GM12864 (cell line): ENCODE results near the gene RAI14.
"Not testable (repeated sequence)": the region's sequence is repeated elsewhere in the genome, so short reads cannot be mapped to it uniquely, and the experiment has no call there.

Experiments used
- DNase-seq: peaks from one replicate; pipeline ENCODE4 v3.0.0-alpha.2; 2011; ENCODE audit warnings: low read depth
- H3K4me3 ChIP-seq: 2 replicates; pipeline ENCODE4 v1.5.1; 2011; ENCODE audit warnings: mild to moderate bottlenecking, low read depth, low read length, control low read depth
- TF ChIP-seq, protein P1 (sequence below): IDR thresholded peaks from 2 replicates; pipeline ENCODE4 v1.5.1; 2011; ENCODE audit warnings: low read depth, mild to moderate bottlenecking, moderate library complexity, low read length, control low read depth, inconsistent platforms; ENCODE audit errors: missing control alignments

RAI14 gene

DNA sequence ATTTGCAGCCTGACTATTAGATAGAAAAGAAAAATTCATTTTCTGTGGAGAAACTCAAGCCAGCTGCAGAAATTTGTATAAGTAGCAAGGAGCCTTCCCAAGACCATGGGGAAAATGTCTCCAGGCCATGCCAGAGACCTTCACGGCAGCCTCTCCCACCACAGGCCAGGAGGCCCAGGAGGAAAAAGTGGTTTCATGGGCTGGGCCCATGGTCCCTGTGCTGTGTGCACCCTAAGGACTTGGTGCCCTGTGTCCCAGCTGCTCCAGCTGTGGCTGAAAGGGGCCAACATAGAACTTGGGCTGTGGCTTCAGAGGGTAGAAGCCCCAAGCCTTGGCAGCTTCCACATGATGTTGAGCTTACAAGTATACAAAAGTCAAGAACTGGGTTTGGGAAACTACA, 109.5 kb downstream of the RAI14 start:
- no peak overlapping the region for H3K4me3 ChIP-seq
- DNase-seq: no peak
- TF ChIP-seq, protein P1, sequence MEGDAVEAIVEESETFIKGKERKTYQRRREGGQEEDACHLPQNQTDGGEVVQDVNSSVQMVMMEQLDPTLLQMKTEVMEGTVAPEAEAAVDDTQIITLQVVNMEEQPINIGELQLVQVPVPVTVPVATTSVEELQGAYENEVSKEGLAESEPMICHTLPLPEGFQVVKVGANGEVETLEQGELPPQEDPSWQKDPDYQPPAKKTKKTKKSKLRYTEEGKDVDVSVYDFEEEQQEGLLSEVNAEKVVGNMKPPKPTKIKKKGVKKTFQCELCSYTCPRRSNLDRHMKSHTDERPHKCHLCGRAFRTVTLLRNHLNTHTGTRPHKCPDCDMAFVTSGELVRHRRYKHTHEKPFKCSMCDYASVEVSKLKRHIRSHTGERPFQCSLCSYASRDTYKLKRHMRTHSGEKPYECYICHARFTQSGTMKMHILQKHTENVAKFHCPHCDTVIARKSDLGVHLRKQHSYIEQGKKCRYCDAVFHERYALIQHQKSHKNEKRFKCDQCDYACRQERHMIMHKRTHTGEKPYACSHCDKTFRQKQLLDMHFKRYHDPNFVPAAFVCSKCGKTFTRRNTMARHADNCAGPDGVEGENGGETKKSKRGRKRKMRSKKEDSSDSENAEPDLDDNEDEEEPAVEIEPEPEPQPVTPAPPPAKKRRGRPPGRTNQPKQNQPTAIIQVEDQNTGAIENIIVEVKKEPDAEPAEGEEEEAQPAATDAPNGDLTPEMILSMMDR: no peak

DNA sequence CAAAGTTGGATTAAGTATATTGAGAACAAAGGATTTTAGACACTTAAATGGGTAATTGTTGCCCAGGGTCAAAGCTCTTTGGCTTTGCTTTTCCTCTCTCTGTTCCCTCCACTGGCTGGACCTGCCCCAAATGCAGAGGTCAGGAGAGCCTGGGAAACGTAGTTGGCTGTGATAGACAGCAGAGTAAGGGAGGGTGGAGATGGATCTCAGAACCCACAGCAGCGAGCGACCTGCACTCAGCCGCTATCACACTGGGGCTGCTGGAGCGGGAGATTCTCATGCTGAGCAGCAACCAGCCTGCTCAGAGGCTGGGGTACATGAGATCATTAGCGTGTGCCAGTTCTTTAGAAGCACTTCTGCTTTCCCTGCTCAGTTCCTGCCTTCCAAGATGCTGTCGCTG, 111.1 kb downstream of the RAI14 start:
- no peak overlapping the region for H3K4me3 ChIP-seq
- DNase-seq: no peak
- TF ChIP-seq, protein P1: no peak

- TF ChIP-seq, protein P1: no peak
- DNase-seq: no peak
- H3K4me3 ChIP-seq: no peak overlapping the region
These were observed 114.4 kb downstream of the RAI14 start for GRCh38 chr5:34770486-34770885.

DNA sequence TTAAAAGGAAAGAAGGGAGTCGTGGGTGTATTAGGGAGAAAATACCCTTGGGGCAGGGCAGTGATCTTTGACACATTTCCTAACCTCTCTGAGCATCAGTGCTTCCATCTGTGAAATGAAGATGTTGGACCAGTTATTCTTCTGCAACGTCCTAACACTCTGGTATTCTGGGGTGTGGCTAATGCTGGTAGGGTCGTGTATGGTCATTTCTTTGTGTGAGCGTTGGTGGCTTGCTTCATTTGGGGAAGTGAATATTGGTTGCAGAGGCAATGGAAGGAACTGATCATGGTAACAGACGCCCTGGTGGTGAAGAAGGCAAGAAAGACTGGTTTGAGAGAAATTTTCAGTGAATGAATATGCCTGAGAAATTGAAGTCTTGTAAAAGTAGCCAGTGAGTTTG, 114.9 kb downstream of the RAI14 start:
- TF ChIP-seq, protein P1: peak; percentile 14
- DNase-seq: no peak
- H3K4me3 ChIP-seq: no peak overlapping the region

DNA sequence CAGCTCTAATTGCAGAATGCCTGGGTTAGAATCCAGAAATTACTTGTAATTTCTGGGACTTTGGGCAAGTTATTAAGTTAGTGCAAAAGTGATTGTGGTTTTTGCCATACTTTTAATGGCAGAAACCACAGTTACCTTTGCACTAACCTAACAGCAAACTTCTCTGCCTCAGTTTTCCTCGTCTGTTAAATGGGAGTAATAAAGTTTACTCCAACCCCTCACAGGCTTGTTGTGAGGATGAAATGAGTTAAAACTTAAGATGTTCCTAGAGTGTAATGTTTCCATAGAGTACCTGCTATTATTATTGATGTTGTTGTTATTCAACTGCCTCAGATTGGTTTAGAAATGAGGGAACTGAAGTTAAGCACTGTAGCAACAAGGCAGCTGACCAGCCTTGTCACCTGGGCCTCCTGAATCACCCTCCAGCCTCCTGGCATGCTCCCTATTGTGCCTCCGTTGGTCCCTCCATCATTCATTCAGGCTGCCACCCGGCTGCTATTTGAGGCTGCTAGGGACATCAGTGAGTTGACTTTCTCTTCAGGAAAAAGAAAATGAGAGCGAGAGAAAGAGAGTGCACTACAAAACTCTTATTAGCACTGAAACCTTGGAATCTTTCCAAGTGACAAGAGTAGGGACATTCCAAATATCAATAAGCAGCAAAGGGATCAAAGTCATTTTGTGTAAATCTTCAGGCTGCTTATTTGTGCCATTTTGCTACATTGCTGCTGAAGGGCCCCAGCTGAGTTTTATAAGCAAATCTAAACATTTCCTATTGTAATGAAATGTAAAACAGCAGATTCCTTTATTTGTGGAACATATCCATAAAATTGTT, 116.4 kb downstream of the RAI14 start:
- DNase-seq: no peak
- H3K4me3 ChIP-seq: no peak overlapping the region
- TF ChIP-seq, protein P1: no peak

GRCh38 chr5:34774139-34774538, 118.0 kb downstream of the RAI14 start:
- TF ChIP-seq, protein P1: no peak
- DNase-seq: no peak
- no peak overlapping the region for H3K4me3 ChIP-seq

DNA sequence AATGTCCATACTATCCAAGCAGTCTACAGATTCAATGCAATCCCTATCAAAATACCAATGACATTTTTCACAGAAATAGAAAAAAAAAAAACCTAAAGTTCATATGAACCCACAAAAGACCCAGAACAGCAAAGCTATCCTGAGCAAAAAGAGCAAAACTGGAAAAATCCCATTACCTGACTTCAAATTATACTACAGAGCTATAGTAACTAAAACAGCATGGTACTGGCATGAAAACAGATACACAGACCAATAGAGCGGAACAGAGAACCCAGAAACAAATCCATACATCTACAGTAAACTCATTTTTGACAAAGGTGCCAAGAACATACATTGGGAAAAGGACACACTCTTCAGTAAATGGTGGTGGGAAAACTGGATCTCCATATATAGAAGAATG, 118.5 kb downstream of the RAI14 start:
- not testable (repeated sequence) for DNase-seq, H3K4me3 ChIP-seq
